ENCODE measurements around the gene HBE1. TPM values are rescaled to one million over a fixed set of nuclear protein-coding genes. Genes with fewer than 3 reads are reported as not detected.

Gene HBE1
- total and polyA plus RNA-seq, 2 experiments from 2014 or later = not detected

DNA sequence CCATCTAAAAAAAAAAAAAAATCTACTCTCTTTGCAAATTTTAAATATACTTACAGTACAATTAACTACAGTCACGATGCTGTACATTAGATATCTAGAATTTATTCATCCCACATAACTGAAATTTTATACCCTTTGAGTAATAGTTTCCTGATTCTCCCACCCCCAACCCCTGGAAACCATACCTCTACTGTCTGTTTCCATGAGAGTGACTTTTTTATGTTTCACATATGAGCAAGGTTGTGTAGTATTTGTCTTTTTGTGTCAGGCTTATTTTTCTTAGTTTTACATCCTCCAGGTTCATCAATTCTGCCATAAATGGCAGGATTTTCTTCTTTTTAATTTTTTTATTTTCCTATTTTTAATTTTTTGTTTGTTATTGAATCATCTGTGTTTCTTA, 46.1 kb downstream of the HBE1 start:
- no peaks in the 10 kb centered on the region for H3K27me3 ChIP-seq (ENCODE audit: insufficient read depth)
- Mint-ChIP-seq H3K9me3 (peaks cover 38% of the 10 kb centered on the region), H3K27ac (no peak overlapping the region), H3K27me3 (ENCODE audit: insufficient read depth, low read depth, poor library complexity) (no peaks in the 10 kb centered on the region), H3K36me3 (ENCODE audit: low read depth) (peaks cover 13% of the 10 kb centered on the region; the same call in 2 of the 3 replicates), H3K4me3 (no peak overlapping the region), H3K4me1 (no peaks in the 10 kb centered on the region)
- no peaks in the 10 kb centered on the region for H3K4me1 ChIP-seq (ENCODE audit: insufficient read depth)
- no peak overlapping the region for H3K27ac ChIP-seq (ENCODE audit: low read depth)
- no peak overlapping the region for H3K4me3 ChIP-seq
- no peak for ATAC-seq
- H3K4me2 ChIP-seq = no peak overlapping the region
- H3F3A ChIP-seq (replicated peaks; ENCODE audit: low read depth) = no peaks in the 10 kb centered on the region
- H3K36me3 ChIP-seq (ENCODE audit: insufficient read depth) = no peaks in the 10 kb centered on the region
- no peaks in the 10 kb centered on the region for H4K20me1 ChIP-seq (replicated peaks; ENCODE audit: insufficient read depth)
- TF ChIP-seq, protein P1, sequence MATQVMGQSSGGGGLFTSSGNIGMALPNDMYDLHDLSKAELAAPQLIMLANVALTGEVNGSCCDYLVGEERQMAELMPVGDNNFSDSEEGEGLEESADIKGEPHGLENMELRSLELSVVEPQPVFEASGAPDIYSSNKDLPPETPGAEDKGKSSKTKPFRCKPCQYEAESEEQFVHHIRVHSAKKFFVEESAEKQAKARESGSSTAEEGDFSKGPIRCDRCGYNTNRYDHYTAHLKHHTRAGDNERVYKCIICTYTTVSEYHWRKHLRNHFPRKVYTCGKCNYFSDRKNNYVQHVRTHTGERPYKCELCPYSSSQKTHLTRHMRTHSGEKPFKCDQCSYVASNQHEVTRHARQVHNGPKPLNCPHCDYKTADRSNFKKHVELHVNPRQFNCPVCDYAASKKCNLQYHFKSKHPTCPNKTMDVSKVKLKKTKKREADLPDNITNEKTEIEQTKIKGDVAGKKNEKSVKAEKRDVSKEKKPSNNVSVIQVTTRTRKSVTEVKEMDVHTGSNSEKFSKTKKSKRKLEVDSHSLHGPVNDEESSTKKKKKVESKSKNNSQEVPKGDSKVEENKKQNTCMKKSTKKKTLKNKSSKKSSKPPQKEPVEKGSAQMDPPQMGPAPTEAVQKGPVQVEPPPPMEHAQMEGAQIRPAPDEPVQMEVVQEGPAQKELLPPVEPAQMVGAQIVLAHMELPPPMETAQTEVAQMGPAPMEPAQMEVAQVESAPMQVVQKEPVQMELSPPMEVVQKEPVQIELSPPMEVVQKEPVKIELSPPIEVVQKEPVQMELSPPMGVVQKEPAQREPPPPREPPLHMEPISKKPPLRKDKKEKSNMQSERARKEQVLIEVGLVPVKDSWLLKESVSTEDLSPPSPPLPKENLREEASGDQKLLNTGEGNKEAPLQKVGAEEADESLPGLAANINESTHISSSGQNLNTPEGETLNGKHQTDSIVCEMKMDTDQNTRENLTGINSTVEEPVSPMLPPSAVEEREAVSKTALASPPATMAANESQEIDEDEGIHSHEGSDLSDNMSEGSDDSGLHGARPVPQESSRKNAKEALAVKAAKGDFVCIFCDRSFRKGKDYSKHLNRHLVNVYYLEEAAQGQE (IDR thresholded peaks at IDR 0.05; ENCODE audit: unreplicated experiment) = no peak
- TF ChIP-seq EZH2 (IDR thresholded peaks at IDR 0.05; ENCODE audit: low read depth, unreplicated experiment) (no peak), JUNB (IDR thresholded peaks at IDR 0.05; ENCODE audit: unreplicated experiment) (no peak), EZH2phosphoT487 (IDR thresholded peaks at IDR 0.05; ENCODE audit: unreplicated experiment) (no peak), CTCF (conservative IDR thresholded peaks at IDR 0.05; ENCODE audit: low read depth in 2 of 2) (no peak), ZNF114 (CRISPR knock-in tag; IDR thresholded peaks at IDR 0.05) (no peak), CREB1 (CRISPR knock-in tag; IDR thresholded peaks at IDR 0.05; ENCODE audit: low read depth) (no peak), POLR2AphosphoS5 (IDR thresholded peaks at IDR 0.05; ENCODE audit: low read depth) (no peak), STAT1 (IDR thresholded peaks at IDR 0.05; ENCODE audit: unreplicated experiment) (no peak), ZNF331 (CRISPR knock-in tag; IDR thresholded peaks at IDR 0.05; ENCODE audit: low read depth) (no peak), NANOG (IDR thresholded peaks at IDR 0.05; ENCODE audit: borderline replicate concordance) (no peak)
- TF ChIP-seq, protein P2, sequence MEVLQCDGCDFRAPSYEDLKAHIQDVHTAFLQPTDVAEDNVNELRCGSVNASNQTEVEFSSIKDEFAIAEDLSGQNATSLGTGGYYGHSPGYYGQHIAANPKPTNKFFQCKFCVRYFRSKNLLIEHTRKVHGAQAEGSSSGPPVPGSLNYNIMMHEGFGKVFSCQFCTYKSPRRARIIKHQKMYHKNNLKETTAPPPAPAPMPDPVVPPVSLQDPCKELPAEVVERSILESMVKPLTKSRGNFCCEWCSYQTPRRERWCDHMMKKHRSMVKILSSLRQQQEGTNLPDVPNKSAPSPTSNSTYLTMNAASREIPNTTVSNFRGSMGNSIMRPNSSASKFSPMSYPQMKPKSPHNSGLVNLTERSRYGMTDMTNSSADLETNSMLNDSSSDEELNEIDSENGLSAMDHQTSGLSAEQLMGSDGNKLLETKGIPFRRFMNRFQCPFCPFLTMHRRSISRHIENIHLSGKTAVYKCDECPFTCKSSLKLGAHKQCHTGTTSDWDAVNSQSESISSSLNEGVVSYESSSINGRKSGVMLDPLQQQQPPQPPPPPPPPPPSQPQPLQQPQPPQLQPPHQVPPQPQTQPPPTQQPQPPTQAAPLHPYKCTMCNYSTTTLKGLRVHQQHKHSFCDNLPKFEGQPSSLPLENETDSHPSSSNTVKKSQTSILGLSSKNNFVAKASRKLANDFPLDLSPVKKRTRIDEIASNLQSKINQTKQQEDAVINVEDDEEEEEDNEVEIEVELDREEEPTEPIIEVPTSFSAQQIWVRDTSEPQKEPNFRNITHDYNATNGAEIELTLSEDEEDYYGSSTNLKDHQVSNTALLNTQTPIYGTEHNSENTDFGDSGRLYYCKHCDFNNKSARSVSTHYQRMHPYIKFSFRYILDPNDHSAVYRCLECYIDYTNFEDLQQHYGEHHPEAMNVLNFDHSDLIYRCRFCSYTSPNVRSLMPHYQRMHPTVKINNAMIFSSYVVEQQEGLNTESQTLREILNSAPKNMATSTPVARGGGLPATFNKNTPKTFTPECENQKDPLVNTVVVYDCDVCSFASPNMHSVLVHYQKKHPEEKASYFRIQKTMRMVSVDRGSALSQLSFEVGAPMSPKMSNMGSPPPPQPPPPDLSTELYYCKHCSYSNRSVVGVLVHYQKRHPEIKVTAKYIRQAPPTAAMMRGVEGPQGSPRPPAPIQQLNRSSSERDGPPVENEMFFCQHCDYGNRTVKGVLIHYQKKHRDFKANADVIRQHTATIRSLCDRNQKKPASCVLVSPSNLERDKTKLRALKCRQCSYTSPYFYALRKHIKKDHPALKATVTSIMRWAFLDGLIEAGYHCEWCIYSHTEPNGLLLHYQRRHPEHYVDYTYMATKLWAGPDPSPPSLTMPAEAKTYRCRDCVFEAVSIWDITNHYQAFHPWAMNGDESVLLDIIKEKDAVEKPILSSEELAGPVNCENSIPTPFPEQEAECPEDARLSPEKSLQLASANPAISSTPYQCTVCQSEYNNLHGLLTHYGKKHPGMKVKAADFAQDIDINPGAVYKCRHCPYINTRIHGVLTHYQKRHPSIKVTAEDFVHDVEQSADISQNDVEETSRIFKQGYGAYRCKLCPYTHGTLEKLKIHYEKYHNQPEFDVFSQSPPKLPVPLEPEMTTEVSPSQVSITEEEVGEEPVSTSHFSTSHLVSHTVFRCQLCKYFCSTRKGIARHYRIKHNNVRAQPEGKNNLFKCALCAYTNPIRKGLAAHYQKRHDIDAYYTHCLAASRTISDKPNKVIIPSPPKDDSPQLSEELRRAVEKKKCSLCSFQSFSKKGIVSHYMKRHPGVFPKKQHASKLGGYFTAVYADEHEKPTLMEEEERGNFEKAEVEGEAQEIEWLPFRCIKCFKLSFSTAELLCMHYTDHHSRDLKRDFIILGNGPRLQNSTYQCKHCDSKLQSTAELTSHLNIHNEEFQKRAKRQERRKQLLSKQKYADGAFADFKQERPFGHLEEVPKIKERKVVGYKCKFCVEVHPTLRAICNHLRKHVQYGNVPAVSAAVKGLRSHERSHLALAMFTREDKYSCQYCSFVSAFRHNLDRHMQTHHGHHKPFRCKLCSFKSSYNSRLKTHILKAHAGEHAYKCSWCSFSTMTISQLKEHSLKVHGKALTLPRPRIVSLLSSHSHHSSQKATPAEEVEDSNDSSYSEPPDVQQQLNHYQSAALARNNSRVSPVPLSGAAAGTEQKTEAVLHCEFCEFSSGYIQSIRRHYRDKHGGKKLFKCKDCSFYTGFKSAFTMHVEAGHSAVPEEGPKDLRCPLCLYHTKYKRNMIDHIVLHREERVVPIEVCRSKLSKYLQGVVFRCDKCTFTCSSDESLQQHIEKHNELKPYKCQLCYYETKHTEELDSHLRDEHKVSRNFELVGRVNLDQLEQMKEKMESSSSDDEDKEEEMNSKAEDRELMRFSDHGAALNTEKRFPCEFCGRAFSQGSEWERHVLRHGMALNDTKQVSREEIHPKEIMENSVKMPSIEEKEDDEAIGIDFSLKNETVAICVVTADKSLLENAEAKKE (CRISPR knock-in tag; IDR thresholded peaks at IDR 0.05) = no peak
- TF ChIP-seq, protein P3, sequence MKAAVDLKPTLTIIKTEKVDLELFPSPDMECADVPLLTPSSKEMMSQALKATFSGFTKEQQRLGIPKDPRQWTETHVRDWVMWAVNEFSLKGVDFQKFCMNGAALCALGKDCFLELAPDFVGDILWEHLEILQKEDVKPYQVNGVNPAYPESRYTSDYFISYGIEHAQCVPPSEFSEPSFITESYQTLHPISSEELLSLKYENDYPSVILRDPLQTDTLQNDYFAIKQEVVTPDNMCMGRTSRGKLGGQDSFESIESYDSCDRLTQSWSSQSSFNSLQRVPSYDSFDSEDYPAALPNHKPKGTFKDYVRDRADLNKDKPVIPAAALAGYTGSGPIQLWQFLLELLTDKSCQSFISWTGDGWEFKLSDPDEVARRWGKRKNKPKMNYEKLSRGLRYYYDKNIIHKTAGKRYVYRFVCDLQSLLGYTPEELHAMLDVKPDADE (IDR thresholded peaks at IDR 0.05) = no peak
- H3K79me2 ChIP-seq (replicated peaks; ENCODE audit: insufficient read depth) = no peaks in the 10 kb centered on the region
- no peak for DNase-seq (ENCODE audit: low spot score)
- H3K9me2 ChIP-seq (ENCODE audit: insufficient read depth) = no peaks in the 10 kb centered on the region
- no peak overlapping the region for H2AFZ ChIP-seq
